ENCODE results near the gene SNN. TPM values are rescaled to one million over a fixed set of nuclear protein-coding genes. Genes with fewer than 3 reads are reported as not detected.

The SNN gene
- total and polyA plus RNA-seq, 2 donors (not counting 1 experiment from before 2014, with no cell fraction given): 55.4 to 63.3 TPM

GRCh38 chr16:11707679-11708197 lies 39.5 kb downstream of the SNN start:
- no peaks in the 10 kb centered on the region for H3K27me3 Mint-ChIP-seq
- Histone ChIP-seq H3K4me2 (replicated peaks; ENCODE audit: low read depth, low read length, poor library complexity, severe bottlenecking) (no peak overlapping the region), H3K27ac (ENCODE audit: low read length in 2 of 2) (no peak overlapping the region), H3K79me2 (ENCODE audit: control insufficient read depth, insufficient read depth, low read length) (peaks cover 82% of the 10 kb centered on the region), H3K4me3 (ENCODE audit: control extremely low read depth in 1 of 5, extremely low read depth in 1 of 5, insufficient read depth in 1 of 5, low read depth in 2 of 5, low read length in 4 of 5) (no peak overlapping the region), H3K36me3 (replicated peaks in 1 of 2; ENCODE audit: control extremely low read depth in 1 of 2, control insufficient read depth in 1 of 2, extremely low read depth in 1 of 2, insufficient read depth in 2 of 2, low read length in 1 of 2) (peaks cover 0 to 38% of the 10 kb centered on the region in 2 experiments), H3K4me1 (ENCODE audit: control insufficient read depth in 2 of 2, insufficient read depth in 2 of 2, low read length in 2 of 2) (no peaks in the 10 kb centered on the region), H3K9me3 (ENCODE audit: control extremely low read depth in 1 of 3, control insufficient read depth in 2 of 3, insufficient read depth in 1 of 3, low read length in 2 of 3) (no peaks in the 10 kb centered on the region), H3K9ac (ENCODE audit: low read length) (no peak overlapping the region), H4K20me1 (ENCODE audit: control insufficient read depth, insufficient read depth, low read length, poor library complexity, severe bottlenecking) (no peaks in the 10 kb centered on the region), H2AFZ (ENCODE audit: insufficient read depth, low read depth, low read length, poor library complexity, severe bottlenecking) (no peak overlapping the region), H3K27me3 (replicated peaks in 1 of 4; ENCODE audit: control extremely low read depth in 1 of 4, control insufficient read depth in 3 of 4, insufficient read depth in 4 of 4, low read length in 3 of 4) (no peaks in the 10 kb centered on the region)
- no peak for ATAC-seq (ENCODE audit: low read depth)
- ChIA-PET POLR2A (interaction anchor here (1.0 kb wide), 1 partner anchor 748 kb away, joined by 3 read pairs; no protein-coding TSS in a partner anchor), CTCF (interaction anchor here (0.8 to 1.2 kb wide), 6 partner anchors 13 to 312 kb away, joined by 3 to 4 read pairs (median 3); no protein-coding TSS in a partner anchor)
- WGBS (ENCODE audit: insufficient coverage): 100% methylated on average over 2 of the region's 4 CpGs
- H3K27ac Mint-ChIP-seq: no peak overlapping the region
- no peak for TF ChIP-seq EZH2 (IDR thresholded peaks at IDR 0.05; ENCODE audit: borderline replicate concordance, insufficient read depth, low read depth, low read length, poor library complexity, severe bottlenecking)
- no peak for TF ChIP-seq CTCF (IDR thresholded peaks at IDR 0.05)
- H3K4me3 Mint-ChIP-seq: no peak overlapping the region
- H3K4me1 Mint-ChIP-seq: peaks cover 17% of the 10 kb centered on the region
- H3K9me3 Mint-ChIP-seq (ENCODE audit: insufficient read depth): no peaks in the 10 kb centered on the region
- intact Hi-C loops (cut with micrococcal nuclease): no loop called here
- no peak for DNase-seq

- Histone ChIP-seq H3K27me3 (replicated peaks in 1 of 4; ENCODE audit: control extremely low read depth in 1 of 4, control insufficient read depth in 3 of 4, insufficient read depth in 4 of 4, low read length in 3 of 4) (no peaks in the 10 kb centered on the region), H3K79me2 (ENCODE audit: control insufficient read depth, insufficient read depth, low read length) (peaks cover 82% of the 10 kb centered on the region), H3K9me3 (ENCODE audit: control extremely low read depth in 1 of 3, control insufficient read depth in 2 of 3, insufficient read depth in 1 of 3, low read length in 2 of 3) (no peaks in the 10 kb centered on the region), H4K20me1 (ENCODE audit: control insufficient read depth, insufficient read depth, low read length, poor library complexity, severe bottlenecking) (peaks cover under 1% of the 10 kb centered on the region), H3K36me3 (replicated peaks in 1 of 2; ENCODE audit: control extremely low read depth in 1 of 2, control insufficient read depth in 1 of 2, extremely low read depth in 1 of 2, insufficient read depth in 2 of 2, low read length in 1 of 2) (peaks cover 0 to 36% of the 10 kb centered on the region in 2 experiments), H3K4me1 (ENCODE audit: control insufficient read depth in 2 of 2, insufficient read depth in 2 of 2, low read length in 2 of 2) (no peaks in the 10 kb centered on the region), H3K4me3 (ENCODE audit: control extremely low read depth in 1 of 5, extremely low read depth in 1 of 5, insufficient read depth in 1 of 5, low read depth in 2 of 5, low read length in 4 of 5) (no peak overlapping the region), H3K4me2 (replicated peaks; ENCODE audit: low read depth, low read length, poor library complexity, severe bottlenecking) (no peak overlapping the region), H3K9ac (ENCODE audit: low read length) (no peak overlapping the region), H2AFZ (ENCODE audit: insufficient read depth, low read depth, low read length, poor library complexity, severe bottlenecking) (no peak overlapping the region), H3K27ac (ENCODE audit: low read length in 2 of 2) (no peak overlapping the region)
- DNase-seq: no peak
- peaks cover 17% of the 10 kb centered on the region for H3K4me1 Mint-ChIP-seq
- ChIA-PET CTCF (interaction anchor here (0.9 to 1.6 kb wide), 6 partner anchors 10 to 312 kb away, joined by 3 to 4 read pairs (median 4); no protein-coding TSS in a partner anchor), POLR2A (interaction anchor here (1.0 kb wide), 1 partner anchor 749 kb away, joined by 3 read pairs; no protein-coding TSS in a partner anchor)
- TF ChIP-seq EZH2 (IDR thresholded peaks at IDR 0.05; ENCODE audit: borderline replicate concordance, insufficient read depth, low read depth, low read length, poor library complexity, severe bottlenecking) (no peak), CTCF (IDR thresholded peaks at IDR 0.05) (no peak)
- H3K9me3 Mint-ChIP-seq (ENCODE audit: insufficient read depth): no peaks in the 10 kb centered on the region
- WGBS (ENCODE audit: insufficient coverage): no CpG with 5 or more reads among the region's 1 CpG
- intact Hi-C loops (cut with micrococcal nuclease): no loop called here
- H3K4me3 Mint-ChIP-seq: no peak overlapping the region
- H3K27me3 Mint-ChIP-seq: no peaks in the 10 kb centered on the region
- no peak for ATAC-seq (ENCODE audit: low read depth)
- H3K27ac Mint-ChIP-seq: no peak overlapping the region
Measured at GRCh38 chr16:11708421-11708820, 40.2 kb downstream of the SNN start.

All from B cell (primary cell).